A549 (cell line): ENCODE results near the gene HBG1.

Source experiments
- EHMT2 ChIP-seq: fragments of 200-600 bp; sonication (generic); IDR thresholded peaks from 2 replicates; pipeline ENCODE4 v1.6.1; 2016; ENCODE audit warnings: antibody characterized with exemption, low read depth, mild to moderate bottlenecking, moderate library complexity
- EP300 ChIP-seq, 2 experiments: fragments of >200 bp; sonication (Bioruptor Twin); formaldehyde crosslinking; IDR thresholded peaks; 2 replicates in 1 of 2; 3 replicates in 1 of 2; pipeline ENCODE4 v1.6.1; 2016 to 2017
- KDM5A ChIP-seq: fragments of 200-600 bp; sonication (generic); IDR thresholded peaks from 2 replicates; pipeline ENCODE4 v1.6.1; 2016; ENCODE audit warnings: antibody characterized with exemption, mild to moderate bottlenecking
- POLR2A ChIP-seq: IDR thresholded peaks from 2 replicates; pipeline ENCODE4 v1.6.1; 2012; ENCODE audit warnings: mild to moderate bottlenecking, low read length
- RFX5 ChIP-seq: fragments of 450-650 bp; IDR thresholded peaks from 2 replicates; pipeline ENCODE4 v1.7.1; 2014; ENCODE audit warnings: antibody characterized with exemption, mild to moderate bottlenecking, moderate library complexity
- TF ChIP-seq, protein P1 (sequence below): fragments of >200 bp; sonication (Bioruptor Twin); formaldehyde crosslinking; IDR thresholded peaks from 3 replicates; pipeline ENCODE4 v1.5.1; 2016

DNA sequence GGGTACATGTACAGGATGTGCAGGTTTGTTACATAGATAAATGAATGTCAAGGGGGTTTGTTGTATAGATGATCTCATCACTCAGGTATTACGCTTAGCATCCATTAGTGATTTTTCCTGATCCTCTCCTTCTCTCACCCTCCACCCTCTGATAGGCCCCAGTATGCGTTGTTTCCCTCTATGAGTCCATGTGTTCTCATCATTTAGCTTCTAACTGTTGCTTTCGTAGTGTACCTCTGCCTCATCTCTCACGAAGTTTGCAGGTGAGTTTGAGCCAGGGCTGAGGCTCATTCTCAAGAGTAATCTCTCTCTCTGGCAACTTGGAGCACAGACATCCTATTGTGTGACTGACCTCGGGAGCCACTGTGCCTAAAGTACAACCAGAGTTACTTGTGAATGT lies 24.7 kb upstream of the HBG1 start:
- TF ChIP-seq, protein P1, sequence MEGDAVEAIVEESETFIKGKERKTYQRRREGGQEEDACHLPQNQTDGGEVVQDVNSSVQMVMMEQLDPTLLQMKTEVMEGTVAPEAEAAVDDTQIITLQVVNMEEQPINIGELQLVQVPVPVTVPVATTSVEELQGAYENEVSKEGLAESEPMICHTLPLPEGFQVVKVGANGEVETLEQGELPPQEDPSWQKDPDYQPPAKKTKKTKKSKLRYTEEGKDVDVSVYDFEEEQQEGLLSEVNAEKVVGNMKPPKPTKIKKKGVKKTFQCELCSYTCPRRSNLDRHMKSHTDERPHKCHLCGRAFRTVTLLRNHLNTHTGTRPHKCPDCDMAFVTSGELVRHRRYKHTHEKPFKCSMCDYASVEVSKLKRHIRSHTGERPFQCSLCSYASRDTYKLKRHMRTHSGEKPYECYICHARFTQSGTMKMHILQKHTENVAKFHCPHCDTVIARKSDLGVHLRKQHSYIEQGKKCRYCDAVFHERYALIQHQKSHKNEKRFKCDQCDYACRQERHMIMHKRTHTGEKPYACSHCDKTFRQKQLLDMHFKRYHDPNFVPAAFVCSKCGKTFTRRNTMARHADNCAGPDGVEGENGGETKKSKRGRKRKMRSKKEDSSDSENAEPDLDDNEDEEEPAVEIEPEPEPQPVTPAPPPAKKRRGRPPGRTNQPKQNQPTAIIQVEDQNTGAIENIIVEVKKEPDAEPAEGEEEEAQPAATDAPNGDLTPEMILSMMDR = no peak
- TF ChIP-seq RFX5 = no peak
- no peak for TF ChIP-seq POLR2A
- TF ChIP-seq KDM5A = no peak
- no peak for TF ChIP-seq EHMT2
- no peak for TF ChIP-seq EP300 (IDR thresholded peaks at IDR 0.05)
